Coronary artery (tissue), 2 donors: ENCODE data around the gene PTPRM.

Experiments used
- DNase-seq: peaks from one replicate; pipeline ENCODE4 v3.0.0-alpha.2; 2017; ENCODE audit warnings: low spot score
- H3K27ac ChIP-seq, 2 donors: fragments of 200-600 bp; sonication (generic); one replicate each; pipeline ENCODE4 v1.5.1; 2016 to 2019
- H3K4me3 ChIP-seq: fragments of 200-600 bp; sonication (generic); 2 replicates; pipeline ENCODE4 v1.5.1; 2016; ENCODE audit warnings: mild to moderate bottlenecking, moderate library complexity
- TF ChIP-seq, protein P1 (sequence below): fragments of 200-600 bp; sonication (generic); IDR thresholded peaks from one replicate; pipeline ENCODE4 v1.5.1; 2019; ENCODE audit warnings: antibody characterized with exemption

The PTPRM gene

DNA sequence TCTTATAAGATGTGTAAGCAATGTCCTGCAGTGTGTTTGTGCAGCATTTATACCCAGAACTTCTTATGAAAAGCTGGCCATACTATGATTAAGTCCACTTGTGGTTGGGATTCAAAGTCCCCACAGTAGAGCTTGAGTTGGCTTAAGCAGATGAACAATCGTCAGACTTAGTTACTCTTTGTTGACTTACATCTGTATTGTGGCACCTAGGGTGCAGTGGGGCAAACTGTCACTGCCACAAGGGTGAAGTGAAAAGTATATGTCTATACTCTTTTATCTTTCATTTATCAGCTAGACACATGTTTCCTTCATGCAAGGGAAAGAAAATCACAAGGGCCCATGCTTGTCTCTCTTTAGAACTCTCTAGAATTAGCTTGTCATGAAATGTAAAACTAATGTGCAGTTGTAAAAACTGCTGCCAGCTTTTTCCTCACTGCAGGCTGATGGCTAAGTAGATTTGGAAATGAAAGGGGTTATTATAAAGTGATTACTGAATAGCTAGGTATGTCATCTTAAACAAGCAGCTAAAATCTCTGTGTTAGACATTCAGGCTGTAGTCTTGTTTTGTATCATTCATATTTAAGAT lies 474.5 kb downstream of the PTPRM start:
- TF ChIP-seq, protein P1, sequence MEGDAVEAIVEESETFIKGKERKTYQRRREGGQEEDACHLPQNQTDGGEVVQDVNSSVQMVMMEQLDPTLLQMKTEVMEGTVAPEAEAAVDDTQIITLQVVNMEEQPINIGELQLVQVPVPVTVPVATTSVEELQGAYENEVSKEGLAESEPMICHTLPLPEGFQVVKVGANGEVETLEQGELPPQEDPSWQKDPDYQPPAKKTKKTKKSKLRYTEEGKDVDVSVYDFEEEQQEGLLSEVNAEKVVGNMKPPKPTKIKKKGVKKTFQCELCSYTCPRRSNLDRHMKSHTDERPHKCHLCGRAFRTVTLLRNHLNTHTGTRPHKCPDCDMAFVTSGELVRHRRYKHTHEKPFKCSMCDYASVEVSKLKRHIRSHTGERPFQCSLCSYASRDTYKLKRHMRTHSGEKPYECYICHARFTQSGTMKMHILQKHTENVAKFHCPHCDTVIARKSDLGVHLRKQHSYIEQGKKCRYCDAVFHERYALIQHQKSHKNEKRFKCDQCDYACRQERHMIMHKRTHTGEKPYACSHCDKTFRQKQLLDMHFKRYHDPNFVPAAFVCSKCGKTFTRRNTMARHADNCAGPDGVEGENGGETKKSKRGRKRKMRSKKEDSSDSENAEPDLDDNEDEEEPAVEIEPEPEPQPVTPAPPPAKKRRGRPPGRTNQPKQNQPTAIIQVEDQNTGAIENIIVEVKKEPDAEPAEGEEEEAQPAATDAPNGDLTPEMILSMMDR, result no peak
- Histone ChIP-seq H3K4me3 (no peak overlapping the region), H3K27ac (no peak overlapping the region)
- DNase-seq, result no peak

DNA sequence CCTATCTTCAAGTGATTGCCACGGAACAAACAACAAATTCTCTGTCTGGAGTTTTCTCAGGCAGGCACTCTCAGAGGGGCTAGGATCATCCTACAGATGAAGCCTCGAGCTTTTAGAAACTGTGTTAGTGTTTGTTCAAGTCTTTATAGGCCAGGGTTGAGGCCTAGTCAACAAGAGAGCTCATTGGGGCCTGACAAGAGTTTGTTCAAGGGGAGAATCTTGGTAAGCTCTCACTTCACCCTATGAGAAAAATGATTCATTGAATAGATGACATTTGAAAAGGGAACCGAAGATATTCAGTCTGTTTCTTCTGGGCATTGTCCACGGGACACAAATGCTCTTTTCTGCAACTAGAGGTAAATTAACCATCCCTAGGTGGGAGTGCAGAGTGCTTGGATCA lies 476.9 kb downstream of the PTPRM start:
- DNase-seq, result no peak
- TF ChIP-seq, protein P1, result no peak

DNA sequence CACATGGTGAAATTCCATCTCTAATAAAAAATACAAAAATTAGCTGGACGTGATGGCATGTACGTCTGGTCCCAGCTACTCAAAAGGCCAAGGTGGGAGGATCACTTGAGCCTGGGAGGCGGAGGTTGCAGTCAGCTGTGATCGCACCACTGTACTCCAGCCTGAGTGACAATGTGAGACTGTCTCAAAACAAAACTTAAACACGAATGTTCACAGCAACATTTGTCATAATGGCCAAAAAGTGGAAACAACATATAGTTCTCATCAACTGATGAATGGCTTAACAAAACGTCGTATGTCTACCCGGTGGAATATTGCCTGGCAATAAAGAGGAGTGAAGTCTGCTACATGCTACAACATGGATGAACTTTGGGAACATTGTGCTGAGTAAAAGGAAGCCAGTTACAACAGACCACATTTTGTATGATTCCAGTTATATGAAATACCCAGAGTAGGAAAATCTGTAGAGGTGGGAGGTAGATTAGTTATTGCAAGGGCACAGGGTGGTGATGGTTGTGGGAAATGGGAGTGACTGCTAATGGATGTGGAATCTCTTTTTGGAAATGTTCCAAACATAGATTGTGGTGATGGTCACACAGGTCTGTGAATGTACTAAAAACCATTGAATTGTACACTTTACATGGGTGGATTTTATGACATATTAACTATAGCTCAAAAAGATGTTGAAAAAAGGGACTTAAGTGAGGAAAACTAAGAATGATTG lies 478.2 kb downstream of the PTPRM start:
- H3K27ac ChIP-seq, result no peak overlapping the region
- no peak for DNase-seq
- no peak overlapping the region for H3K4me3 ChIP-seq
- TF ChIP-seq, protein P1, result no peak

More for the DNA sequence above, 476.9 kb downstream of the PTPRM start:
- Histone ChIP-seq H3K27ac (no peak overlapping the region), H3K4me3 (no peak overlapping the region)

DNA sequence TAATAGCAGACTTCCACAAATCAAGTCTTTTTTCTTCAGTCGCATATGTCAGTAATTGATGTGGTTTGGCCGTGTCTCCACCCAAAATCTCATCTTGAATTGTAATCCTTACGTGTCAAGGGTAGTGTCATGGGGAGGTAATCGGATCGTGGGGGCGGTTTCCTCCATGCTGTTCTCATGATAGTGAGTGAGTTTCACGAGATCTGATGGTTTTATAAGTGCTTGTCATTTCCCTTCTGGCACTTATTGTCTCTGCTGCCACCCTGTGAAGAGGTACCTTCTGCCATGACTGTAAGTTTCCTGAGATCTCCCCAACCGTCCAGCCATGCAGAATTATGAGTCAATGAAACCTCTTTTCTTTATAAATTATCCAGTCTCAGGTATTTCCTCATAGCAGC lies 478.8 kb downstream of the PTPRM start:
- TF ChIP-seq, protein P1, result no peak
- Histone ChIP-seq H3K27ac (no peak overlapping the region), H3K4me3 (no peak overlapping the region)
- DNase-seq, result no peak

DNA sequence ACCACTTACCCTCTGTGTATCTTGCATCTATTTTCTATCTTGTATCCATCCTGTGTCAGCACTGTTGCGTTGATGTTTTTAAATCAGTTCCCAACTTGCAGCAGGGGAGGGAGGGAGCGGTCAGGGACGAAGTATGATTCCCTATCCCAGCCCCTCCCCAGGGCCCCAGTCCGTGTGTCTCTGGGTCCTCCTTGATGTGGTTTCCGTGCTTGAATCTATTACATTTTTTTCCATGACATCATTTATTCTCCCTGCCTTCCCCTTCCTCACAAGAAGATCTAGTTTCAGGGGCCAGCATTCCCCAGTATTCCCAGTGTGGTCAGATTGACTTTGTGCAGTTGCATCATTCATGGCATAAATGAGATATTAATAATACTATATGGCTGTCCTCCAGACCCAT lies 479.3 kb downstream of the PTPRM start:
- H3K27ac ChIP-seq, result no peak overlapping the region
- H3K4me3 ChIP-seq, result no peak overlapping the region
- no peak for DNase-seq
- TF ChIP-seq, protein P1, result no peak

DNA sequence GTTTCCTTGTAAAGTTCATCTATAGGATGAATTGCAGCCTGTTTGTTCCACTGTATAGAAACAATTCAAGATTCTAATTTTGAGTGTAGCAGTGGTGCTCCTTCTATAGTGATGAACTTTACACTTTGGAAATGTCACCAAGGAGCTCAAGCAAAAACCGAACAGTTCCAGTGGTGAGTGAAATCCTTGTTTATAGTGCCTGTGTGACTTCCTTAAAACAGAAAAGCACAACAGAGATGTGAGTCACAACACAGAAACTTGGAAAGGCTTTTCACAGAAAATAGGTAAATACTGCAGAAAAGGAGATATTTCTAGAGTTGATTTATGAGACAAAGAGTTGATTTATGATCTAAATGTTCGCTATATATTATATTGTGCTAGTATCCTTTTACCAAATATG lies 482.0 kb downstream of the PTPRM start:
- Histone ChIP-seq H3K4me3 (no peak overlapping the region), H3K27ac (no peak overlapping the region)
- no peak for DNase-seq
- TF ChIP-seq, protein P1, result no peak
